ENCODE results near the gene SLC25A26.

Gene SLC25A26

DNA sequence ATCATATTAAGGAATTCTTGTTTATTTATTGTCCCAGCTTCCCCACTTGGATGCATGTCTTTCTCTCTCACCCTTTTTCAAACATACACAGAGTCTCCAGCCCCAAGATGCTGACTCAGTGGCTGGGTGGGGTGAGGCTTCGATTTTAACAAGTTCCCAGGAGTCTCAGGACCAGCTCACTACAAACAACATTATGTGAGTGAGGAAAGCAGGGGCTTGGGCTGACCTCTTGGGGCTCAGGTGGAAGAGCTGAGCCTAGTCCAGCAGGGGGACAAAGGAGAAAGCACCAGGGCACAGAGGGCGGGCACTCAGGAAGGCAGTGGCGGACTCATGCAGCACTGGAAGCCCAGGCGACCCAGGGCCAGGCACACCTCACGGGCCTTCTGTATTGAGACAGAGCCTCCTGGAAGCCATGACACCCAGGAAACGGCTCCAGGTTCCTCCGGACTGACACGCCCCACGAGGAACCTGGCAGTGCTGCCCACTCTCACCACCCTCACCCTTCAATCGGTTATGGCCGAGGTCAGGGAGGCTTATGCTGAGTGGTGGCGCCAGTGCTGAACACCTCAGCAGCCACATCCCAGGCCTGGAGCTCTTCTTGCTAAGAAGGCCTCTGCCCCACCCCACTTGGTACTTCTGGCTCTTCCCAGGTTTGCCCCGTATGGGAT is 182.7 kb downstream of the SLC25A26 start:
- Histone ChIP-seq H3K4me3 (ENCODE audit: insufficient read length, low read depth) (no peak overlapping the region), H3K9me3 (ENCODE audit: insufficient read depth, low read length) (no peaks in the 10 kb centered on the region; the same call in 1 of the 2 replicates), H3K27me3 (ENCODE audit: insufficient read depth, insufficient read length) (no peaks in the 10 kb centered on the region), H3K36me3 (ENCODE audit: insufficient read depth, insufficient read length, low read length) (peaks cover 75% of the 10 kb centered on the region), H3K4me1 (ENCODE audit: insufficient read depth, insufficient read length) (peaks cover 25% of the 10 kb centered on the region), H3K9ac (ENCODE audit: insufficient read length, low read depth) (no peak overlapping the region)
- TF ChIP-seq YY1 (IDR thresholded peaks at IDR 0.05; ENCODE audit: insufficient read depth, insufficient read length): no peak
- TF ChIP-seq SUZ12 (IDR thresholded peaks at IDR 0.05; ENCODE audit: extremely low read depth, insufficient read depth, insufficient read length): no peak
- TF ChIP-seq ZNF274 (IDR thresholded peaks at IDR 0.05; ENCODE audit: low read depth, low read length): no peak
- DNase-seq (ENCODE audit: low read depth, low spot score): no peak

GRCh38 chr3:66404197-66404596 is 183.4 kb downstream of the SLC25A26 start:
- Histone ChIP-seq H3K9me3 (ENCODE audit: insufficient read depth, low read length) (peaks cover 3% of the 10 kb centered on the region; the same call in 1 of the 2 replicates), H3K36me3 (ENCODE audit: insufficient read depth, insufficient read length, low read length) (peaks cover 74% of the 10 kb centered on the region), H3K4me1 (ENCODE audit: insufficient read depth, insufficient read length) (peaks cover 25% of the 10 kb centered on the region), H3K4me3 (ENCODE audit: insufficient read length, low read depth) (no peak overlapping the region), H3K27me3 (ENCODE audit: insufficient read depth, insufficient read length) (no peaks in the 10 kb centered on the region), H3K9ac (ENCODE audit: insufficient read length, low read depth) (no peak overlapping the region)
- no peak for DNase-seq (ENCODE audit: low read depth, low spot score)
- TF ChIP-seq SUZ12 (IDR thresholded peaks at IDR 0.05; ENCODE audit: extremely low read depth, insufficient read depth, insufficient read length): no peak
- no peak for TF ChIP-seq YY1 (IDR thresholded peaks at IDR 0.05; ENCODE audit: insufficient read depth, insufficient read length)
- TF ChIP-seq ZNF274 (IDR thresholded peaks at IDR 0.05; ENCODE audit: low read depth, low read length): no peak

DNA sequence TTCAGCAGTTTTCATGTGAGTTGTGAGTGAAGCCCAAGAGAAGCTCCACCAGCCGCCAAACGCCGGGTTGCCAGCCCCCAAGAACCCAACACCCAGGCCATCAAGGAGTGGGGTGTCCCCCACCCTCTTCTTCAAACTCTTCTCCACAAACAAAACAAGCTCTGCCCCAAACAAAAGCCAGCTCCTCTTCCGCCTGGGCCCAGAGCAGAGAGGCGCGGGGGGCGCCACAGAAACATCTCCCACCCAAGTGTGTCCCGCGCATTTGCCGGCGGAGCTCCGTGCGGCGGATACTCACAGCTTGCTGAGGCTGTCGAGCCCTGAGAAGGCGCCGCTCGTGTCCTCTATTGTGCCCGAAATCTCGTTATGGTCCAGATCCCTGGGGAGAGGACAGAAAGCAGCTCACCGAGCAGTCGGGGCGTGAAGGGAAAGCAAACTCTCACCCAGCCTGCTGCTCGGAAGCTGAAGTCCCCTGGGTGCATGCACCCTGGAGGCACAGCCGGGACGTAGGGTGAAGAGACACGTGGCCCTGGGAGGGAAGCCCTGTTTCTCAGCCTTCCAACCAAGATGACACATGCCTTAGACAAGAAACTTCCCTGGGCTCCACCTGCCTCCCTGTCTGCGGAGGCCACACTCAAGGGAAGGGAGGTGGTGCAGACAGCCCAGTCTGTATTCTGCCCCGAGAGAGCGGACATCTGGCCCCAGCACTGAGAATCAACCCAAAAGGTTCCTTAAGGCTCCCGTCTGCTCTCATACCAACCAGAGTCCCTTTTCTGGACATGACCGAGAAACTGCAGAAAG is 184.3 kb downstream of the SLC25A26 start:
- Histone ChIP-seq H3K27me3 (ENCODE audit: insufficient read depth, insufficient read length) (no peaks in the 10 kb centered on the region), H3K9me3 (ENCODE audit: insufficient read depth, low read length) (peaks cover 5% of the 10 kb centered on the region; the same call in 1 of the 2 replicates), H3K9ac (ENCODE audit: insufficient read length, low read depth) (peak overlapping the region; percentile 22), H3K36me3 (ENCODE audit: insufficient read depth, insufficient read length, low read length) (peaks cover 80% of the 10 kb centered on the region), H3K4me3 (ENCODE audit: insufficient read length, low read depth) (no peak overlapping the region), H3K4me1 (ENCODE audit: insufficient read depth, insufficient read length) (peaks cover 25% of the 10 kb centered on the region)
- DNase-seq (ENCODE audit: low read depth, low spot score): no peak
- no peak for TF ChIP-seq ZNF274 (IDR thresholded peaks at IDR 0.05; ENCODE audit: low read depth, low read length)
- TF ChIP-seq YY1 (IDR thresholded peaks at IDR 0.05; ENCODE audit: insufficient read depth, insufficient read length): no peak
- TF ChIP-seq SUZ12 (IDR thresholded peaks at IDR 0.05; ENCODE audit: extremely low read depth, insufficient read depth, insufficient read length): no peak

DNA sequence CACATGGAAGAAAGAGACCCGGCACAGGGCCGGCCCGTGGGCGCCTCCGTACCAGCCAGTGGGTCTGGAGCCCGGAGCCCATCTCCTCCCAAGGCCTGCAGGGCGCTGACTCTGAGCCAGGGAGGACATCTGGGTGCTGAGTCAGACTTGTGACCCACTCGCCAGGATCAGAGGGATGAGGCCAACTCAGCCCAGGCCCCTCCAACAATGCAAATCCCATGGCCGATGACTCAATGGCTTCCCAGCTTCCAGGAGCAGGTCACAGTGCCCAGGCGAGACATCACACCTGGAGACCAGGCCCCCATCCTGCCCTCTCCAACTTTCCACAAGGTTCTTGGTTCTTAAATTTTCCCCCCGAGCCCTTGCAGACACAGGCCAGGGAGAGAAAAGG is 184.9 kb downstream of the SLC25A26 start:
- H3K4me3 ChIP-seq (ENCODE audit: insufficient read length, low read depth): no peak overlapping the region
- peaks cover 5% of the 10 kb centered on the region; the same call in 1 of the 2 replicates for H3K9me3 ChIP-seq (ENCODE audit: insufficient read depth, low read length)
- no peaks in the 10 kb centered on the region for H3K27me3 ChIP-seq (ENCODE audit: insufficient read depth, insufficient read length)
- peaks cover 25% of the 10 kb centered on the region for H3K4me1 ChIP-seq (ENCODE audit: insufficient read depth, insufficient read length)
- no peak for TF ChIP-seq ZNF274 (IDR thresholded peaks at IDR 0.05; ENCODE audit: low read depth, low read length)
- TF ChIP-seq YY1 (IDR thresholded peaks at IDR 0.05; ENCODE audit: insufficient read depth, insufficient read length): no peak
- no peak for TF ChIP-seq SUZ12 (IDR thresholded peaks at IDR 0.05; ENCODE audit: extremely low read depth, insufficient read depth, insufficient read length)
- DNase-seq (ENCODE audit: low read depth, low spot score): no peak
- H3K9ac ChIP-seq (ENCODE audit: insufficient read length, low read depth): peak overlapping the region; percentile 51
- H3K36me3 ChIP-seq (ENCODE audit: insufficient read depth, insufficient read length, low read length): peaks cover 81% of the 10 kb centered on the region

GRCh38 chr3:66406163-66406562 is 185.4 kb downstream of the SLC25A26 start:
- Histone ChIP-seq H3K9ac (ENCODE audit: insufficient read length, low read depth) (peak overlapping the region; percentile 51), H3K4me3 (ENCODE audit: insufficient read length, low read depth) (no peak overlapping the region), H3K9me3 (ENCODE audit: insufficient read depth, low read length) (peaks cover 5% of the 10 kb centered on the region; the same call in 1 of the 2 replicates), H3K36me3 (ENCODE audit: insufficient read depth, insufficient read length, low read length) (peaks cover 84% of the 10 kb centered on the region), H3K27me3 (ENCODE audit: insufficient read depth, insufficient read length) (no peaks in the 10 kb centered on the region), H3K4me1 (ENCODE audit: insufficient read depth, insufficient read length) (peaks cover 25% of the 10 kb centered on the region)
- no peak for DNase-seq (ENCODE audit: low read depth, low spot score)
- no peak for TF ChIP-seq SUZ12 (IDR thresholded peaks at IDR 0.05; ENCODE audit: extremely low read depth, insufficient read depth, insufficient read length)
- no peak for TF ChIP-seq YY1 (IDR thresholded peaks at IDR 0.05; ENCODE audit: insufficient read depth, insufficient read length)
- no peak for TF ChIP-seq ZNF274 (IDR thresholded peaks at IDR 0.05; ENCODE audit: low read depth, low read length)

GRCh38 chr3:66406831-66407610 is 186.2 kb downstream of the SLC25A26 start:
- no peak overlapping the region for H3K9ac ChIP-seq (ENCODE audit: insufficient read length, low read depth)
- DNase-seq (ENCODE audit: low read depth, low spot score): no peak
- TF ChIP-seq SUZ12 (IDR thresholded peaks at IDR 0.05; ENCODE audit: extremely low read depth, insufficient read depth, insufficient read length) (no peak), YY1 (IDR thresholded peaks at IDR 0.05; ENCODE audit: insufficient read depth, insufficient read length) (no peak), ZNF274 (IDR thresholded peaks at IDR 0.05; ENCODE audit: low read depth, low read length) (no peak)
- peaks cover 81% of the 10 kb centered on the region for H3K36me3 ChIP-seq (ENCODE audit: insufficient read depth, insufficient read length, low read length)
- peaks cover 5% of the 10 kb centered on the region; the same call in 1 of the 2 replicates for H3K9me3 ChIP-seq (ENCODE audit: insufficient read depth, low read length)
- no peak overlapping the region for H3K4me3 ChIP-seq (ENCODE audit: insufficient read length, low read depth)
- peaks cover 19% of the 10 kb centered on the region for H3K4me1 ChIP-seq (ENCODE audit: insufficient read depth, insufficient read length)
- no peaks in the 10 kb centered on the region for H3K27me3 ChIP-seq (ENCODE audit: insufficient read depth, insufficient read length)
